ENCODE measurements around the gene DPYSL3.

Gene DPYSL3

GRCh38 chr5:147509710-147510651 lies at the start of gene DPYSL3:
TSS of gene DPYSL3 (minus strand) at chr5:147510068. CDS start at chr5:147509858, 210 bp downstream.
- no peak within 1 kb of the TSS for H2AFZ ChIP-seq (ENCODE audit: low read length)
- H3K4me3 ChIP-seq (ENCODE audit: low read length), result no peak within 1 kb of the TSS
- H3K27ac ChIP-seq (ENCODE audit: low read length), result no peak within 1 kb of the TSS
- DNase-seq, result no peak
- no peak within 1 kb of the TSS for H3K9ac ChIP-seq (ENCODE audit: low read length)
- no peaks in the 10 kb centered on the region for H3K36me3 ChIP-seq (replicated peaks; ENCODE audit: insufficient read depth, low read length)
- no peak within 1 kb of the TSS for H3K4me2 ChIP-seq (ENCODE audit: low read depth, low read length)
- no peaks in the 10 kb centered on the region for H3K79me2 ChIP-seq (ENCODE audit: low read length)
- TF ChIP-seq EZH2 (optimal IDR thresholded peaks at IDR 0.05; ENCODE audit: low read depth, low read length) (no peak), CTCF (IDR thresholded peaks at IDR 0.05; ENCODE audit: low read length) (no peak)
- no peaks in the 10 kb centered on the region for H4K20me1 ChIP-seq (ENCODE audit: insufficient read depth, low read length)
- H3K27me3 ChIP-seq (replicated peaks; ENCODE audit: insufficient read depth, low read length), result no peaks in the 10 kb centered on the region
- H3K9me3 ChIP-seq (replicated peaks; ENCODE audit: insufficient read depth, low read length), result no peaks in the 10 kb centered on the region
- no peaks in the 10 kb centered on the region for H3K9me2 ChIP-seq (replicated peaks; ENCODE audit: insufficient read depth, low read length)
- no peaks in the 10 kb centered on the region for H3F3A ChIP-seq (ENCODE audit: insufficient read depth, low read length)
- no peaks in the 10 kb centered on the region for H3K4me1 ChIP-seq (ENCODE audit: low read length)

- Histone ChIP-seq H4K20me1 (ENCODE audit: insufficient read depth, low read length) (no peaks in the 10 kb centered on the region), H3K79me2 (ENCODE audit: low read length) (no peaks in the 10 kb centered on the region), H3K27ac (ENCODE audit: low read length) (no peak overlapping the region), H3K4me2 (ENCODE audit: low read depth, low read length) (no peak overlapping the region), H3F3A (ENCODE audit: insufficient read depth, low read length) (no peaks in the 10 kb centered on the region), H3K27me3 (replicated peaks; ENCODE audit: insufficient read depth, low read length) (no peaks in the 10 kb centered on the region), H3K4me3 (ENCODE audit: low read length) (no peak overlapping the region), H3K4me1 (ENCODE audit: low read length) (no peaks in the 10 kb centered on the region), H2AFZ (ENCODE audit: low read length) (no peak overlapping the region), H3K9ac (ENCODE audit: low read length) (no peak overlapping the region), H3K9me3 (replicated peaks; ENCODE audit: insufficient read depth, low read length) (no peaks in the 10 kb centered on the region), H3K36me3 (replicated peaks; ENCODE audit: insufficient read depth, low read length) (no peaks in the 10 kb centered on the region), H3K9me2 (replicated peaks; ENCODE audit: insufficient read depth, low read length) (no peaks in the 10 kb centered on the region)
- peak; percentile 35 for DNase-seq
- TF ChIP-seq CTCF (IDR thresholded peaks at IDR 0.05; ENCODE audit: low read length), result peak; percentile 50
- no peak for TF ChIP-seq EZH2 (optimal IDR thresholded peaks at IDR 0.05; ENCODE audit: low read depth, low read length)
These were observed 49.0 kb upstream of the DPYSL3 start for GRCh38 chr5:147558826-147559225.

GRCh38 chr5:147557876-147558745 lies 48.2 kb upstream of the DPYSL3 start:
- Histone ChIP-seq H3F3A (ENCODE audit: insufficient read depth, low read length) (no peaks in the 10 kb centered on the region), H3K4me3 (ENCODE audit: low read length) (no peak overlapping the region), H3K4me2 (ENCODE audit: low read depth, low read length) (no peak overlapping the region), H4K20me1 (ENCODE audit: insufficient read depth, low read length) (no peaks in the 10 kb centered on the region), H3K4me1 (ENCODE audit: low read length) (no peaks in the 10 kb centered on the region), H3K9me3 (replicated peaks; ENCODE audit: insufficient read depth, low read length) (no peaks in the 10 kb centered on the region), H2AFZ (ENCODE audit: low read length) (no peak overlapping the region), H3K9me2 (replicated peaks; ENCODE audit: insufficient read depth, low read length) (no peaks in the 10 kb centered on the region), H3K9ac (ENCODE audit: low read length) (no peak overlapping the region), H3K27me3 (replicated peaks; ENCODE audit: insufficient read depth, low read length) (no peaks in the 10 kb centered on the region), H3K36me3 (replicated peaks; ENCODE audit: insufficient read depth, low read length) (no peaks in the 10 kb centered on the region), H3K27ac (ENCODE audit: low read length) (no peak overlapping the region), H3K79me2 (ENCODE audit: low read length) (no peaks in the 10 kb centered on the region)
- TF ChIP-seq CTCF (IDR thresholded peaks at IDR 0.05; ENCODE audit: low read length) (no peak), EZH2 (optimal IDR thresholded peaks at IDR 0.05; ENCODE audit: low read depth, low read length) (no peak), EZH2phosphoT487 (IDR thresholded peaks at IDR 0.05; ENCODE audit: low read length) (no peak)
- DNase-seq, result no peak
